Esophagus muscularis mucosa (tissue), 4 donors: ENCODE results near the gene ACVRL1.

Source experiments
- CTCF ChIP-seq, 3 experiments: fragments of 200-600 bp in 2 of 3; fragments of 450-650 bp in 1 of 3; sonication (generic) in 2 of 3; IDR thresholded peaks; one replicate each; pipeline ENCODE4 v1.5.1; 2017 to 2019; ENCODE audit warnings: antibody characterized with exemption in 3 of 3, mild to moderate bottlenecking in 2 of 3, moderate library complexity in 1 of 3
- EP300 ChIP-seq: sonication (generic); formaldehyde crosslinking; IDR thresholded peaks from one replicate; pipeline ENCODE4 v1.6.1; 2017; ENCODE audit warnings: antibody characterized with exemption
- POLR2A ChIP-seq: fragments of 450-650 bp; IDR thresholded peaks from one replicate; pipeline ENCODE4 v1.6.1; 2017; ENCODE audit warnings: antibody characterized with exemption, moderate library complexity, mild to moderate bottlenecking, low read depth
- POLR2AphosphoS5 ChIP-seq, 2 donors: sonication (generic); formaldehyde crosslinking; IDR thresholded peaks; one replicate each; pipeline ENCODE4 v1.6.1; 2017; ENCODE audit warnings: antibody characterized with exemption in 2 of 2

- TF ChIP-seq EP300 (no peak), CTCF (IDR thresholded peaks at IDR 0.05) (no peak), POLR2AphosphoS5 (IDR thresholded peaks at IDR 0.05) (no peak), POLR2A (no peak)
Measured at GRCh38 chr12:51907083-51907855, at the start of gene ACVRL1.
